GM12872 (cell line): ENCODE results near the gene CAMK1G.

ENCODE experiments used
- TF ChIP-seq, protein P1 (sequence below): IDR thresholded peaks from 3 replicates; pipeline ENCODE4 v1.5.1; 2011; ENCODE audit warnings: low read depth, mild to moderate bottlenecking, low read length, moderate library complexity; ENCODE audit not compliant: insufficient read depth

CAMK1G gene

DNA sequence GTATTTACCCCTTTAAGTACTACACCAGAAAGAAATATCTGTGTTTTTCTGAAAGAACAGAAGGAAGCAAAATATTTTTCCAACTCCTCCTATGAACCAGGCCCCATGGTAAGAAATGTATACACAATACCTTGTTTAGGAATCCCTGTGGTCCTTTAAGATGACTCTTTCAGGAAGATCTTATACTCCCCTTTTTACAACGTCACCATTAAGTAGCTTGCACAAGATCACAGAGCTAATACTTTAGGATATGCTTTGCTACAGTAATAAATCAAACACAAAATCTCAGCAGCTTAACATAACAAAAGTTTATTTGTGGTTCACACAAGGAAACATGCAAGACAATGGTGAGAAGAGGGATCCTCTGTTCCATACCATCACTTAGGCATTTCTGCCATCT is 77.6 kb downstream of the CAMK1G start:
- TF ChIP-seq, protein P1, sequence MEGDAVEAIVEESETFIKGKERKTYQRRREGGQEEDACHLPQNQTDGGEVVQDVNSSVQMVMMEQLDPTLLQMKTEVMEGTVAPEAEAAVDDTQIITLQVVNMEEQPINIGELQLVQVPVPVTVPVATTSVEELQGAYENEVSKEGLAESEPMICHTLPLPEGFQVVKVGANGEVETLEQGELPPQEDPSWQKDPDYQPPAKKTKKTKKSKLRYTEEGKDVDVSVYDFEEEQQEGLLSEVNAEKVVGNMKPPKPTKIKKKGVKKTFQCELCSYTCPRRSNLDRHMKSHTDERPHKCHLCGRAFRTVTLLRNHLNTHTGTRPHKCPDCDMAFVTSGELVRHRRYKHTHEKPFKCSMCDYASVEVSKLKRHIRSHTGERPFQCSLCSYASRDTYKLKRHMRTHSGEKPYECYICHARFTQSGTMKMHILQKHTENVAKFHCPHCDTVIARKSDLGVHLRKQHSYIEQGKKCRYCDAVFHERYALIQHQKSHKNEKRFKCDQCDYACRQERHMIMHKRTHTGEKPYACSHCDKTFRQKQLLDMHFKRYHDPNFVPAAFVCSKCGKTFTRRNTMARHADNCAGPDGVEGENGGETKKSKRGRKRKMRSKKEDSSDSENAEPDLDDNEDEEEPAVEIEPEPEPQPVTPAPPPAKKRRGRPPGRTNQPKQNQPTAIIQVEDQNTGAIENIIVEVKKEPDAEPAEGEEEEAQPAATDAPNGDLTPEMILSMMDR: no peak

GRCh38 chr1:209662879-209663327 is 79.4 kb downstream of the CAMK1G start:
- TF ChIP-seq, protein P1: no peak
